Measurements from ENCODE around the gene TUBB6.

The TUBB6 gene

DNA sequence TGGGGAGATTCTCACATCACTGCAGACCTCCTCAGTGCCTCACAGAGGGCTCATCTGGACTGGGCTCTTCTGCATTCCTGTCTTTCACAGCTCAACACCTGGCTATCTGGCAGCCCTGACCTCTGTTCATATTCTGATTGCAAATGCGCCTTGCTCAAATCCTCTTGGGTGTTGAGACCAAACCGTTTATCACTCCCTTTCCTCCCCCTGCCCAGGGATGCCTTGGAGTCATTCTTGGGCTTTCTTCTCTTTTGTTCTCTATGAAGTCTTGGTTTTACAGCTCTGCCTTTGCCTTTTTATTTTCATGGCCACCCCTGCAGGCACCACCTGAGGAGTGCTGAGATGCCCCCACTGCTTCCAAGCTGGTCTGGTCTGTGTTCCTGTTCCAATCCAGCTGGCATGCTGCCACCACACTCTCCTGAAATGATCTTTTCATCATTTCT lies 26.3 kb downstream of the TUBB6 start:
- no peaks in the 10 kb centered on the region for H3K9me3 Mint-ChIP-seq
- peaks cover 66% of the 10 kb centered on the region for H3K36me3 Mint-ChIP-seq (ENCODE audit: low read depth)
- no peak overlapping the region for H3K4me3 Mint-ChIP-seq
- TF ChIP-seq CTCF (IDR thresholded peaks at IDR 0.05; ENCODE audit: unreplicated experiment in 3 of 3) = no peak
- no peaks in the 10 kb centered on the region for H3K27me3 Mint-ChIP-seq (ENCODE audit: low read depth)
- H3K27ac Mint-ChIP-seq = no peak overlapping the region
- H3K4me1 Mint-ChIP-seq = peaks cover 5% of the 10 kb centered on the region

DNA sequence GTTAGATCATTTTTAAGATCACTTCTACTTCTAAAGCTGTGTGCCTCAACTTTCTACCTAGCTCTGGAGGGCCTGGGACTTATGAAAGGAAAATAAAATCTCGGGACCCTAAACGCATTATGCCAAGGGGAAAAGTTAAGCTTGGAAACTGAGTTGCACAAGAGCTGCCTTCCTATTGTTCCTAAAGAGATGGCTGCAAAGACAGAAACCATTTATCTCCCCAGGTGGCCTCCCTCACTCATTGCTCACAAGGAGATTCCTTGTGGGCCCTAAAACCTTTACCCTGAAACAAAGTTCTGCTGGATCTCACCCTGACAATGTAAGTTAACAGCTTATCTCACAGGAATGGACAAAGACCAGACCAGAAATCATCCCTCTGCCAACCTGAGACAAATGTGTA lies 26.8 kb downstream of the TUBB6 start:
- Mint-ChIP-seq H3K27ac (no peak overlapping the region), H3K9me3 (no peaks in the 10 kb centered on the region), H3K4me1 (peaks cover 5% of the 10 kb centered on the region), H3K36me3 (ENCODE audit: low read depth) (peaks cover 61% of the 10 kb centered on the region), H3K4me3 (no peak overlapping the region), H3K27me3 (ENCODE audit: low read depth) (no peaks in the 10 kb centered on the region)
- no peak for TF ChIP-seq CTCF (IDR thresholded peaks at IDR 0.05; ENCODE audit: unreplicated experiment in 3 of 3)

- Mint-ChIP-seq H3K27ac (no peak overlapping the region), H3K4me1 (peaks cover 5% of the 10 kb centered on the region), H3K36me3 (ENCODE audit: low read depth) (peaks cover 66% of the 10 kb centered on the region), H3K9me3 (no peaks in the 10 kb centered on the region), H3K4me3 (no peak overlapping the region), H3K27me3 (ENCODE audit: low read depth) (no peaks in the 10 kb centered on the region)
- no peak for TF ChIP-seq CTCF (IDR thresholded peaks at IDR 0.05; ENCODE audit: unreplicated experiment in 3 of 3)
These were observed 27.5 kb downstream of the TUBB6 start for GRCh38 chr18:12335503-12335902.

DNA sequence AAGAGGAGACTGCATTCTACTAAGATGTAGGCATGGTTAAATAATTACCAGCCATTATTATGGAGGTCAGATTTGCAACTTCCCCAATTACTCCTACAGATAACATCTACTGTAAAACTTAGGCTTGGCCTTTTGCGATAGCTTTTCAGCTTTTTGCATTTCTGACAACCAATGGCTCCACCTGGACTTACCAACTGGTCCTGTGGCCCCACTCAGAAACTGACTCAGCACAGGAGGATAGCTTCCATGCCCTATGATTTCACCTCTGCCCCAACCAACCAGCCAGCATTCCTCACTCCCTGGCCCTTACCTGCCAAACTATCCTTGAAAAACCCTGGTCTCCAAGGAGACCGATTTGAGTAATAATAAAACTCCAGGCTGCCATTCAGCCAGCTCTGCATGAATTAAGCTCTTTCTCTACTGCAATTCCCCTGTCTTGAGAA lies 28.2 kb downstream of the TUBB6 start:
- no peak overlapping the region for H3K4me3 Mint-ChIP-seq
- H3K4me1 Mint-ChIP-seq = peaks cover 5% of the 10 kb centered on the region
- no peak for TF ChIP-seq CTCF (IDR thresholded peaks at IDR 0.05; ENCODE audit: unreplicated experiment in 3 of 3)
- H3K9me3 Mint-ChIP-seq = no peaks in the 10 kb centered on the region
- H3K27ac Mint-ChIP-seq = peak overlapping the region in 2 of 3 experiments; percentile 49 to 52
- H3K27me3 Mint-ChIP-seq (ENCODE audit: low read depth) = no peaks in the 10 kb centered on the region
- peaks cover 65% of the 10 kb centered on the region for H3K36me3 Mint-ChIP-seq (ENCODE audit: low read depth)

DNA sequence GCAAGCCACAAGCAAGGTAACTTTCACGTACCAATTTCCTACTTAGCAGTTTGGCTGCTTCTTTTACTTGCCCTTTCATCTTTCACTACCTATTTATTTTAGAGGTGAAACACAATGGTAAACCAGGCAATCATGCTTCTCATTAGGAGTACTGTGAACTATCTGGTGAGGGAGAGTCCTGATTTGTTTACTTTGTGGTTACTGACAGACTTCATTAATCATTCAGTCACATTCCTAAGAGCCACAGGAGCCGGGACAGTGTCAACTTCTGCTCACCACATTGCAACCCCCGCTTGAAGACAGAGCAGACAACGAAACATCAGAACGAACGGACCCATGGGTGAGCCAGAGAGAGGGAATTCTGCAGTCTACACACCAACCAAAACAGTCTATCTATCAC lies 28.8 kb downstream of the TUBB6 start:
- no peak for TF ChIP-seq CTCF (IDR thresholded peaks at IDR 0.05; ENCODE audit: unreplicated experiment in 3 of 3)
- Mint-ChIP-seq H3K9me3 (no peaks in the 10 kb centered on the region), H3K4me3 (no peak overlapping the region), H3K4me1 (peaks cover 5% of the 10 kb centered on the region), H3K27ac (peak overlapping the region in 2 of 3 experiments; percentile 5 to 51), H3K27me3 (ENCODE audit: low read depth) (no peaks in the 10 kb centered on the region), H3K36me3 (ENCODE audit: low read depth) (peaks cover 67% of the 10 kb centered on the region)

DNA sequence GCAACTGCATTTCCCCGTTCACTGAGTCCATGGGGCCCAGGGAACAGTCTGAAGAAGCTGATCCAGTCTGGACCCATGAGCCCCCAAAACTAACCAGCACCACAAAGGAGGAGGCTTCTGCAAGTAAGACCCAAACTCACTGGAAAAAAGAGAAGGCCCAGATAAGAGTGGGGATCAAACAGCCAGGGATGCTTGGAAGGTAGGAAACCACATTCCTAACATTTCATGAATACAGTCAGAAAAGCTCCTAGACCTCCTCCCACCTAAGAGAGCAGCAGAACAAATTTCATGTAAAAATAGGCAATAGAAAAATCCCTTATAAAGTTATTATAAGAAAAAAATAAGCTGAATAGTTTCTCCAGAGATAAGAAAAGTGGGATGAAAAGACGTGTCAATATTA lies 30.3 kb downstream of the TUBB6 start:
- TF ChIP-seq CTCF (IDR thresholded peaks at IDR 0.05; ENCODE audit: unreplicated experiment in 3 of 3) = no peak
- Mint-ChIP-seq H3K27me3 (ENCODE audit: low read depth) (no peaks in the 10 kb centered on the region), H3K36me3 (ENCODE audit: low read depth) (peaks cover 79% of the 10 kb centered on the region), H3K9me3 (no peaks in the 10 kb centered on the region), H3K27ac (no peak overlapping the region), H3K4me3 (no peak overlapping the region), H3K4me1 (peaks cover 5% of the 10 kb centered on the region)
